Adipocyte (in vitro differentiated cells): Measurements from ENCODE around the gene CBX2.

Experiments used
- DNase-seq: peaks from one replicate; pipeline ENCODE4 v3.0.0-alpha.2; 2015; ENCODE audit warnings: low read depth
- H3K27me3 ChIP-seq: replicated peaks from 2 replicates; pipeline ENCODE4 v1.7.0; 2013; ENCODE audit warnings: mild to moderate bottlenecking, low read length, moderate library complexity; ENCODE audit not compliant: control insufficient read depth, insufficient read depth
- H3K36me3 ChIP-seq: 2 replicates; pipeline ENCODE4 v1.7.0; 2013; ENCODE audit warnings: low read length, mild to moderate bottlenecking, moderate library complexity; ENCODE audit not compliant: control insufficient read depth, insufficient read depth, severe bottlenecking
- H3K4me1 ChIP-seq: 2 replicates; pipeline ENCODE4 v1.7.0; 2013; ENCODE audit warnings: mild to moderate bottlenecking, low read length, moderate library complexity; ENCODE audit not compliant: control insufficient read depth, insufficient read depth
- H3K4me3 ChIP-seq: 2 replicates; pipeline ENCODE4 v1.7.0; 2013; ENCODE audit warnings: mild to moderate bottlenecking, low read length, moderate library complexity
- H3K9ac ChIP-seq: 2 replicates; pipeline ENCODE4 v1.7.0; 2013; ENCODE audit warnings: mild to moderate bottlenecking, low read length, moderate library complexity
- H3K9me3 ChIP-seq: 2 replicates; pipeline ENCODE4 v1.7.0; 2013; ENCODE audit warnings: mild to moderate bottlenecking, low read length, moderate library complexity; ENCODE audit not compliant: control insufficient read depth

CBX2 gene

GRCh38 chr17:79799538-79800324, 21.8 kb downstream of the CBX2 start:
- Histone ChIP-seq H3K4me1 (peaks cover 35% of the 10 kb centered on the region), H3K36me3 (no peaks in the 10 kb centered on the region), H3K9ac (no peak overlapping the region), H3K9me3 (peaks cover 3% of the 10 kb centered on the region), H3K27me3 (peaks cover 61% of the 10 kb centered on the region), H3K4me3 (no peak overlapping the region)
- DNase-seq, result no peak

GRCh38 chr17:79800325-79801155, 22.6 kb downstream of the CBX2 start:
- H3K4me1 ChIP-seq, result peaks cover 35% of the 10 kb centered on the region
- no peak overlapping the region for H3K9ac ChIP-seq
- peaks cover 69% of the 10 kb centered on the region for H3K27me3 ChIP-seq
- peaks cover 3% of the 10 kb centered on the region for H3K9me3 ChIP-seq
- H3K4me3 ChIP-seq, result peak overlapping the region; percentile 41
- DNase-seq, result no peak
- no peaks in the 10 kb centered on the region for H3K36me3 ChIP-seq

- no peak for DNase-seq
- H3K27me3 ChIP-seq, result peaks cover 78% of the 10 kb centered on the region
- H3K9me3 ChIP-seq, result peaks cover 3% of the 10 kb centered on the region
- H3K4me3 ChIP-seq, result no peak overlapping the region
- H3K9ac ChIP-seq, result no peak overlapping the region
- peaks cover 28% of the 10 kb centered on the region for H3K4me1 ChIP-seq
- no peaks in the 10 kb centered on the region for H3K36me3 ChIP-seq
Measured at GRCh38 chr17:79801156-79802038, 23.4 kb downstream of the CBX2 start.

- DNase-seq, result no peak
- Histone ChIP-seq H3K27me3 (peaks cover 86% of the 10 kb centered on the region), H3K9me3 (peaks cover 3% of the 10 kb centered on the region), H3K9ac (no peak overlapping the region), H3K4me3 (no peak overlapping the region), H3K4me1 (peaks cover 26% of the 10 kb centered on the region), H3K36me3 (no peaks in the 10 kb centered on the region)
Measured at GRCh38 chr17:79802039-79802735, 24.2 kb downstream of the CBX2 start.

GRCh38 chr17:79802736-79803420, 24.9 kb downstream of the CBX2 start:
- H3K4me1 ChIP-seq, result peaks cover 26% of the 10 kb centered on the region

GRCh38 chr17:79803421-79803996, 25.6 kb downstream of the CBX2 start:
- H3K9me3 ChIP-seq, result peaks cover 3% of the 10 kb centered on the region
- no peak overlapping the region for H3K9ac ChIP-seq
- H3K4me3 ChIP-seq, result no peak overlapping the region
- H3K27me3 ChIP-seq, result peaks cover 96% of the 10 kb centered on the region
- H3K36me3 ChIP-seq, result no peaks in the 10 kb centered on the region
- peaks cover 21% of the 10 kb centered on the region for H3K4me1 ChIP-seq
- no peak for DNase-seq

More at GRCh38 chr17:79802736-79803420, 24.9 kb downstream of the CBX2 start:
- no peak overlapping the region for H3K4me3 ChIP-seq
- H3K36me3 ChIP-seq, result no peaks in the 10 kb centered on the region
- no peak for DNase-seq
- H3K9ac ChIP-seq, result no peak overlapping the region
- H3K9me3 ChIP-seq, result peaks cover 3% of the 10 kb centered on the region
- peaks cover 93% of the 10 kb centered on the region for H3K27me3 ChIP-seq

- Histone ChIP-seq H3K4me1 (peaks cover 17% of the 10 kb centered on the region), H3K27me3 (peaks cover 98% of the 10 kb centered on the region), H3K9ac (no peak overlapping the region), H3K9me3 (peaks cover 3% of the 10 kb centered on the region), H3K4me3 (no peak overlapping the region), H3K36me3 (no peaks in the 10 kb centered on the region)
- DNase-seq, result no peak
Measured at GRCh38 chr17:79803997-79804855, 26.3 kb downstream of the CBX2 start.

- peaks cover 3% of the 10 kb centered on the region for H3K9me3 ChIP-seq
- no peak for DNase-seq
- no peak overlapping the region for H3K4me3 ChIP-seq
- H3K27me3 ChIP-seq, result peaks cover 92% of the 10 kb centered on the region
- no peaks in the 10 kb centered on the region for H3K36me3 ChIP-seq
- H3K9ac ChIP-seq, result no peak overlapping the region
- peaks cover 8% of the 10 kb centered on the region for H3K4me1 ChIP-seq
Measured at GRCh38 chr17:79804856-79805696, 27.1 kb downstream of the CBX2 start.

GRCh38 chr17:79806446-79806760, 28.5 kb downstream of the CBX2 start:
- Histone ChIP-seq H3K9me3 (peaks cover 3% of the 10 kb centered on the region), H3K36me3 (no peaks in the 10 kb centered on the region), H3K4me3 (no peak overlapping the region), H3K4me1 (no peaks in the 10 kb centered on the region), H3K27me3 (peaks cover 86% of the 10 kb centered on the region), H3K9ac (no peak overlapping the region)
- DNase-seq, result no peak
